ACC112 (cell line): Measurements from ENCODE around the gene ZDHHC16.
"Not testable (repeated sequence)": the region's sequence is repeated elsewhere in the genome, so short reads cannot be mapped to it uniquely, and the experiment has no call there.

ENCODE experiments used
- H2AFZ ChIP-seq: fragments of 200-600 bp; sonication (generic); one replicate; pipeline ENCODE4 v1.6.0; 2017; ENCODE audit warnings: antibody characterized with exemption, low read length; ENCODE audit not compliant: unreplicated experiment
- H3K27ac ChIP-seq: fragments of 200-600 bp; sonication (generic); 2 replicates; pipeline ENCODE4 v1.5.1; 2014; ENCODE audit warnings: low read depth, mild to moderate bottlenecking, antibody characterized with exemption, low read length, moderate library complexity
- H3K27me3 ChIP-seq: fragments of 200-600 bp; sonication (generic); 2 replicates; pipeline ENCODE4 v1.6.1; 2014; ENCODE audit warnings: mild to moderate bottlenecking, antibody characterized with exemption, low read length, moderate library complexity, mixed read lengths; ENCODE audit not compliant: insufficient read depth
- H3K36me3 ChIP-seq: fragments of 200-600 bp; sonication (generic); 2 replicates; pipeline ENCODE4 v1.6.1; 2016; ENCODE audit warnings: mild to moderate bottlenecking, antibody characterized with exemption, low read length, moderate library complexity, mixed read lengths; ENCODE audit not compliant: insufficient read depth
- H3K4me1 ChIP-seq: fragments of 200-600 bp; sonication (generic); one replicate; pipeline ENCODE4 v1.6.1; 2016; ENCODE audit warnings: low read length, mixed read lengths; ENCODE audit not compliant: insufficient read depth, unreplicated experiment, control insufficient read depth
- H3K4me3 ChIP-seq: fragments of 200-600 bp; sonication (generic); 2 replicates; pipeline ENCODE4 v1.5.1; 2014; ENCODE audit warnings: mild to moderate bottlenecking, low read depth, low read length
- H3K79me2 ChIP-seq: fragments of 200-600 bp; sonication (generic); one replicate; pipeline ENCODE4 v1.6.0; 2016; ENCODE audit warnings: low read length; ENCODE audit not compliant: control insufficient read depth, unreplicated experiment, insufficient read depth

Gene ZDHHC16

GRCh38 chr10:97479410-97479809 is 33.4 kb downstream of the ZDHHC16 start:
- peaks cover 18% of the 10 kb centered on the region for H3K4me1 ChIP-seq
- H3K4me3 ChIP-seq, H3K27me3 ChIP-seq, H2AFZ ChIP-seq, H3K27ac ChIP-seq: not testable (repeated sequence)
- H3K36me3 ChIP-seq = peaks cover 33% of the 10 kb centered on the region
- H3K79me2 ChIP-seq = peaks cover 17% of the 10 kb centered on the region

- Histone ChIP-seq H2AFZ (no peak overlapping the region), H3K36me3 (peaks cover 27% of the 10 kb centered on the region), H3K27ac (no peak overlapping the region), H3K27me3 (no peaks in the 10 kb centered on the region), H3K4me1 (peaks cover 18% of the 10 kb centered on the region), H3K4me3 (no peak overlapping the region), H3K79me2 (peaks cover 20% of the 10 kb centered on the region)
Observed at GRCh38 chr10:97479939-97480338, 34.0 kb downstream of the ZDHHC16 start.

- no peak overlapping the region for H3K27ac ChIP-seq
- no peak overlapping the region for H2AFZ ChIP-seq
- H3K79me2 ChIP-seq = peaks cover 26% of the 10 kb centered on the region
- H3K27me3 ChIP-seq = no peaks in the 10 kb centered on the region
- H3K4me1 ChIP-seq = peaks cover 14% of the 10 kb centered on the region
- no peak overlapping the region for H3K4me3 ChIP-seq
- peaks cover 20% of the 10 kb centered on the region for H3K36me3 ChIP-seq
Observed at GRCh38 chr10:97481071-97481470, 35.1 kb downstream of the ZDHHC16 start.

- H3K4me3 ChIP-seq = no peak overlapping the region
Observed at GRCh38 chr10:97482381-97482780, 36.4 kb downstream of the ZDHHC16 start.

GRCh38 chr10:97483506-97483905 is 37.5 kb downstream of the ZDHHC16 start:
- no peak overlapping the region for H2AFZ ChIP-seq
- 0 out of 2 replicates have a peak, but pooled peaks cover 15% of the 10 kb centered on the region for H3K36me3 ChIP-seq
- peaks cover 48% of the 10 kb centered on the region for H3K79me2 ChIP-seq
- H3K4me3 ChIP-seq = no peak overlapping the region
- H3K27ac ChIP-seq = no peak overlapping the region
- no peaks in the 10 kb centered on the region for H3K27me3 ChIP-seq
- peaks cover 8% of the 10 kb centered on the region for H3K4me1 ChIP-seq

More at GRCh38 chr10:97482381-97482780, 36.4 kb downstream of the ZDHHC16 start:
- Histone ChIP-seq H3K27me3 (no peaks in the 10 kb centered on the region), H3K4me1 (peaks cover 8% of the 10 kb centered on the region), H3K36me3 (peaks cover 15% of the 10 kb centered on the region; the same call in 1 of the 2 replicates), H3K27ac (no peak overlapping the region), H2AFZ (no peak overlapping the region), H3K79me2 (peaks cover 37% of the 10 kb centered on the region)

GRCh38 chr10:97483921-97484320 is 37.9 kb downstream of the ZDHHC16 start:
- no peak overlapping the region for H3K27ac ChIP-seq
- H2AFZ ChIP-seq = no peak overlapping the region
- H3K36me3 ChIP-seq = 0 out of 2 replicates have a peak, but pooled peaks cover 15% of the 10 kb centered on the region
- peaks cover 52% of the 10 kb centered on the region for H3K79me2 ChIP-seq
- no peaks in the 10 kb centered on the region for H3K27me3 ChIP-seq
- H3K4me1 ChIP-seq = peaks cover 8% of the 10 kb centered on the region
- no peak overlapping the region for H3K4me3 ChIP-seq

GRCh38 chr10:97485647-97486281 is 39.8 kb downstream of the ZDHHC16 start:
- H3K27me3 ChIP-seq = no peaks in the 10 kb centered on the region
- H2AFZ ChIP-seq = no peak overlapping the region
- H3K4me3 ChIP-seq = no peak overlapping the region
- H3K27ac ChIP-seq = no peak overlapping the region
- peaks cover 71% of the 10 kb centered on the region for H3K79me2 ChIP-seq
- 0 out of 2 replicates have a peak, but pooled peaks cover 10% of the 10 kb centered on the region for H3K36me3 ChIP-seq
- no peaks in the 10 kb centered on the region for H3K4me1 ChIP-seq

- H3K27me3 ChIP-seq = no peaks in the 10 kb centered on the region
- H2AFZ ChIP-seq = no peak overlapping the region
- H3K27ac ChIP-seq = no peak overlapping the region
- no peak overlapping the region for H3K4me3 ChIP-seq
- H3K36me3 ChIP-seq = no peaks in the 10 kb centered on the region
- peaks cover 94% of the 10 kb centered on the region for H3K79me2 ChIP-seq
- H3K4me1 ChIP-seq = peaks cover 15% of the 10 kb centered on the region
Observed at GRCh38 chr10:97490592-97490991, 44.6 kb downstream of the ZDHHC16 start.

GRCh38 chr10:97494151-97494550 is 48.2 kb downstream of the ZDHHC16 start:
- Histone ChIP-seq H3K79me2 (peaks cover 85% of the 10 kb centered on the region), H3K4me3 (no peak overlapping the region), H3K27ac (no peak overlapping the region), H3K36me3 (no peaks in the 10 kb centered on the region), H3K4me1 (peaks cover 21% of the 10 kb centered on the region), H3K27me3 (no peaks in the 10 kb centered on the region), H2AFZ (no peak overlapping the region)

- no peak overlapping the region for H2AFZ ChIP-seq
- H3K79me2 ChIP-seq = peaks cover 79% of the 10 kb centered on the region
- H3K4me3 ChIP-seq = peak overlapping the region; percentile 24; the same call in 1 of the 2 replicates
- no peaks in the 10 kb centered on the region for H3K27me3 ChIP-seq
- no peaks in the 10 kb centered on the region for H3K36me3 ChIP-seq
- H3K27ac ChIP-seq = no peak overlapping the region
- H3K4me1 ChIP-seq = peaks cover 23% of the 10 kb centered on the region
Observed at GRCh38 chr10:97494863-97495506, 49.0 kb downstream of the ZDHHC16 start.

GRCh38 chr10:97497572-97498075 is 51.6 kb downstream of the ZDHHC16 start:
- Histone ChIP-seq H3K27ac (peak overlapping the region; percentile 93), H3K4me3 (peak overlapping the region; percentile 100), H3K79me2 (peaks cover 82% of the 10 kb centered on the region), H3K27me3 (no peaks in the 10 kb centered on the region), H3K36me3 (no peaks in the 10 kb centered on the region), H2AFZ (peak overlapping the region; percentile 99), H3K4me1 (peaks cover 30% of the 10 kb centered on the region)
